HepG2 (cell line): ENCODE measurements around the gene CRLF1. TPM values are rescaled to one million over a fixed set of nuclear protein-coding genes. Genes with fewer than 3 reads are reported as not detected.

Experiments used
- ADNP ChIP-seq: sonication (generic); formaldehyde crosslinking; IDR thresholded peaks from 2 replicates; pipeline ENCODE4 v1.4.0; 2020; ENCODE audit warnings: missing genetic modification reagents
- FOXO1 ChIP-seq: sonication (generic); formaldehyde crosslinking; IDR thresholded peaks from 2 replicates; pipeline ENCODE4 v1.4.0; 2020; ENCODE audit warnings: missing genetic modification reagents
- HNRNPH1 ChIP-seq: fragments of 200-400 bp; formaldehyde crosslinking; optimal IDR thresholded peaks from 2 replicates; pipeline ENCODE3; 2017; ENCODE audit warnings: mild to moderate bottlenecking, low read depth, low read length
- HOXA5 ChIP-seq: sonication (generic); formaldehyde crosslinking; IDR thresholded peaks from 2 replicates; pipeline ENCODE4 v1.4.0; 2020; ENCODE audit warnings: missing genetic modification reagents
- ISX ChIP-seq: sonication (generic); formaldehyde crosslinking; conservative IDR thresholded peaks from 2 replicates; pipeline ENCODE4 v1.5.0; 2020; ENCODE audit warnings: missing genetic modification reagents
- JUN ChIP-seq: sonication (generic); formaldehyde crosslinking; IDR thresholded peaks from 2 replicates; pipeline ENCODE4 v1.4.0; 2020; ENCODE audit warnings: mild to moderate bottlenecking, missing genetic modification reagents
- KLF9 ChIP-seq: IDR thresholded peaks from 2 replicates; pipeline ENCODE4 v1.6.1; 2016; ENCODE audit warnings: low read depth
- NCOA5 ChIP-seq: sonication (generic); formaldehyde crosslinking; IDR thresholded peaks from 2 replicates; pipeline ENCODE4 v1.4.0; 2020; ENCODE audit warnings: missing genetic modification reagents
- SETDB1 ChIP-seq: sonication (generic); formaldehyde crosslinking; IDR thresholded peaks from 2 replicates; pipeline ENCODE4 v1.5.1; 2020; ENCODE audit warnings: missing genetic modification reagents, mild to moderate bottlenecking, borderline replicate concordance
- SMAD1 ChIP-seq: sonication (generic); formaldehyde crosslinking; IDR thresholded peaks from 2 replicates; pipeline ENCODE4 v1.4.0; 2020; ENCODE audit warnings: missing genetic modification reagents, low read depth, mild to moderate bottlenecking, borderline replicate concordance
- SMAD9 ChIP-seq: sonication (generic); formaldehyde crosslinking; IDR thresholded peaks from 2 replicates; pipeline ENCODE4 v1.5.1; 2020; ENCODE audit warnings: mild to moderate bottlenecking, missing genetic modification reagents
- SP140L ChIP-seq: sonication (generic); formaldehyde crosslinking; IDR thresholded peaks from 2 replicates; pipeline ENCODE4 v1.4.0; 2020; ENCODE audit warnings: missing genetic modification reagents, borderline replicate concordance
- ZBTB38 ChIP-seq: sonication (generic); formaldehyde crosslinking; IDR thresholded peaks from 2 replicates; pipeline ENCODE4 v1.5.1; 2020; ENCODE audit warnings: mild to moderate bottlenecking, missing genetic modification reagents
- ZBTB7A ChIP-seq: sonication (generic); formaldehyde crosslinking; IDR thresholded peaks from 2 replicates; pipeline ENCODE4 v1.8.0; 2022; ENCODE audit warnings: mild to moderate bottlenecking, missing genetic modification reagents
- ZNF292 ChIP-seq: sonication (generic); formaldehyde crosslinking; IDR thresholded peaks from 2 replicates; pipeline ENCODE4 v1.8.1; 2022; ENCODE audit warnings: mild to moderate bottlenecking, low read depth, missing genetic modification reagents, borderline replicate concordance
- ZNF841 ChIP-seq: sonication (generic); formaldehyde crosslinking; IDR thresholded peaks from 2 replicates; pipeline ENCODE4 v1.8.1; 2023; ENCODE audit warnings: missing genetic modification reagents, borderline replicate concordance
- ZSCAN25 ChIP-seq: sonication (generic); formaldehyde crosslinking; IDR thresholded peaks from 2 replicates; pipeline ENCODE4 v1.8.0; 2022; ENCODE audit warnings: mild to moderate bottlenecking, missing genetic modification reagents
- polyA plus RNA-seq, 8 experiments: library from polyadenylated mRNA; depleted of rRNA in 3 of 8; stranded (reverse) in 7 of 8; unstranded in 1 of 8; fragments of >200 nt; fragmentation: Illumina TruSeq in 4 of 8; extraction: Trizol in 4 of 8; gene quantifications; 2 replicates each; pipeline versions ENCODE4 v1.2.1 to v1.2.3, GENCODE V29; 2011 to 2016; ENCODE audit warnings: low read depth in 4 of 8, missing spikeins in 1 of 8, mixed read lengths in 1 of 8; ENCODE audit not compliant: insufficient read depth in 1 of 8
- total RNA-seq, 5 experiments: library from RNA; depleted of rRNA; stranded (reverse); fragments of >200 nt; fragmentation: Illumina TruSeq; extraction: Trizol; gene quantifications; 2 replicates each; pipeline ENCODE4 v1.2.3, GENCODE V29; 2016; ENCODE audit warnings: low read depth in 1 of 5
- TF ChIP-seq, protein P1 (sequence below): sonication (generic); formaldehyde crosslinking; IDR thresholded peaks from 2 replicates; pipeline ENCODE4 v1.4.0; 2020; ENCODE audit warnings: missing genetic modification reagents
- TF ChIP-seq, protein P2 (sequence below): IDR thresholded peaks from 2 replicates; pipeline ENCODE4 v1.6.1; 2016
- TF ChIP-seq, protein P3 (sequence below): sonication (generic); formaldehyde crosslinking; IDR thresholded peaks from 2 replicates; pipeline ENCODE4 v1.4.0; 2020; ENCODE audit warnings: missing genetic modification reagents, borderline replicate concordance
- TF ChIP-seq, protein P4 (sequence below): sonication (generic); formaldehyde crosslinking; IDR thresholded peaks from 2 replicates; pipeline ENCODE4 v1.8.0; 2022; ENCODE audit warnings: mild to moderate bottlenecking, missing genetic modification reagents

The CRLF1 gene
- total and polyA plus RNA-seq, 2 of the 13 experiments (the other 11 are each of a cell fraction or from before 2014, with no cell fraction given): 217 to 296 TPM

DNA sequence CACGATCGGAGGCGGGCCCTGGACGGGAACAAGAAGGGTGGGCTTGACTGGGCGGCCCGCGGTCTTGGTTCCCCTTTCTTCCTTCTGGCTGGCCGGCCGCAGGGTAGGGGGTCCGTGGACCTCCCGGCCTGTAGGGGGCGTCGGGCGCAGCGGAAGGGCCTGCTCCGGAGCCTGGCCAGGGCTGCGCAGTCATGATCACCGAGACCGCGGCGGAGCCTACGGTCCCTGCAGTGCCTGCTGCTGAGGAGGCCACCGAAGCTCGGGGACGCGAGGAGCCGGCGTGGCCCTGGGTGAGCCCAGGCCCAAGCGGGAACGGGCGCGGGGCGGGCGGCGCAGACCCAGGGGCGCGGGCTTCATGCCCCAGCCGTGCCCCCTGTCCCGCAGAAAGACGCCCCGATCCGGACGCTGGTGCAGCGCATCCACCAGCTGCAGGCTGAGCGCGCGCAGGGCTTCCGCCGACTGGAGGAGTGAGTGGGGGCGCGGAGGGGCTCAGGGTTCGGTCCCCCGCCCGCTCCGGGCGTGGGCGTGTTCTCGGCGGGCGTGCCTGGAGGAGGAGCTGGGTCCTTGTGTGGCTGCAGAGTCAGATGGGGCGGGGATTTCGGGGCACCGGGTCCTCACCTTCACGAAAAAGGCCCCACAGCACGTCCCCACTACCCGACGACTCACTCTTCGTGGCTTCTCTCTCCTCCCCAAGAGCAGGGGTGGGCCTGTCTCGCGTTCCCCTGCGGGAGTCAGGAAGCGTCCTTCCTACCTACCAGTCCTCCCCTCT lies 17.8 kb downstream of the CRLF1 start, which contains the start of gene REX1BD (continued):
- TF ChIP-seq HOXA5 (CRISPR knock-in tag) (0 out of 2 replicates have a peak, but pooled peaks have one; percentile 43), NCOA5 (no peak), SETDB1 (CRISPR knock-in tag) (no peak), ZBTB7A (CRISPR knock-in tag) (peak; percentile 91), ZNF841 (CRISPR knock-in tag) (no peak), ISX (CRISPR knock-in tag) (no peak), HNRNPH1 (no peak), ZBTB38 (CRISPR knock-in tag) (no peak; the same call in 1 of the 2 replicates), SMAD1 (0 out of 2 replicates have a peak, but pooled peaks have one; percentile 78), JUN (CRISPR knock-in tag) (0 out of 2 replicates have a peak, but pooled peaks have one; percentile 41), KLF9 (CRISPR knock-in tag) (no peak), SP140L (CRISPR knock-in tag) (peak; percentile 71; the same call in 1 of the 2 replicates), SMAD9 (CRISPR knock-in tag) (no peak), ZNF292 (CRISPR knock-in tag) (no peak), FOXO1 (CRISPR knock-in tag) (peak; percentile 84), ADNP (CRISPR knock-in tag) (no peak), ZSCAN25 (CRISPR knock-in tag) (no peak)
- TF ChIP-seq, protein P1, sequence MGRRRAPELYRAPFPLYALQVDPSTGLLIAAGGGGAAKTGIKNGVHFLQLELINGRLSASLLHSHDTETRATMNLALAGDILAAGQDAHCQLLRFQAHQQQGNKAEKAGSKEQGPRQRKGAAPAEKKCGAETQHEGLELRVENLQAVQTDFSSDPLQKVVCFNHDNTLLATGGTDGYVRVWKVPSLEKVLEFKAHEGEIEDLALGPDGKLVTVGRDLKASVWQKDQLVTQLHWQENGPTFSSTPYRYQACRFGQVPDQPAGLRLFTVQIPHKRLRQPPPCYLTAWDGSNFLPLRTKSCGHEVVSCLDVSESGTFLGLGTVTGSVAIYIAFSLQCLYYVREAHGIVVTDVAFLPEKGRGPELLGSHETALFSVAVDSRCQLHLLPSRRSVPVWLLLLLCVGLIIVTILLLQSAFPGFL (CRISPR knock-in tag): no peak
- TF ChIP-seq, protein P2, sequence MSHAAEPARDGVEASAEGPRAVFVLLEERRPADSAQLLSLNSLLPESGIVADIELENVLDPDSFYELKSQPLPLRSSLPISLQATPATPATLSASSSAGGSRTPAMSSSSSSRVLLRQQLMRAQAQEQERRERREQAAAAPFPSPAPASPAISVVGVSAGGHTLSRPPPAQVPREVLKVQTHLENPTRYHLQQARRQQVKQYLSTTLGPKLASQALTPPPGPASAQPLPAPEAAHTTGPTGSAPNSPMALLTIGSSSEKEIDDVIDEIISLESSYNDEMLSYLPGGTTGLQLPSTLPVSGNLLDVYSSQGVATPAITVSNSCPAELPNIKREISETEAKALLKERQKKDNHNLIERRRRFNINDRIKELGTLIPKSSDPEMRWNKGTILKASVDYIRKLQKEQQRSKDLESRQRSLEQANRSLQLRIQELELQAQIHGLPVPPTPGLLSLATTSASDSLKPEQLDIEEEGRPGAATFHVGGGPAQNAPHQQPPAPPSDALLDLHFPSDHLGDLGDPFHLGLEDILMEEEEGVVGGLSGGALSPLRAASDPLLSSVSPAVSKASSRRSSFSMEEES (CRISPR knock-in tag): no peak
- TF ChIP-seq, protein P3, sequence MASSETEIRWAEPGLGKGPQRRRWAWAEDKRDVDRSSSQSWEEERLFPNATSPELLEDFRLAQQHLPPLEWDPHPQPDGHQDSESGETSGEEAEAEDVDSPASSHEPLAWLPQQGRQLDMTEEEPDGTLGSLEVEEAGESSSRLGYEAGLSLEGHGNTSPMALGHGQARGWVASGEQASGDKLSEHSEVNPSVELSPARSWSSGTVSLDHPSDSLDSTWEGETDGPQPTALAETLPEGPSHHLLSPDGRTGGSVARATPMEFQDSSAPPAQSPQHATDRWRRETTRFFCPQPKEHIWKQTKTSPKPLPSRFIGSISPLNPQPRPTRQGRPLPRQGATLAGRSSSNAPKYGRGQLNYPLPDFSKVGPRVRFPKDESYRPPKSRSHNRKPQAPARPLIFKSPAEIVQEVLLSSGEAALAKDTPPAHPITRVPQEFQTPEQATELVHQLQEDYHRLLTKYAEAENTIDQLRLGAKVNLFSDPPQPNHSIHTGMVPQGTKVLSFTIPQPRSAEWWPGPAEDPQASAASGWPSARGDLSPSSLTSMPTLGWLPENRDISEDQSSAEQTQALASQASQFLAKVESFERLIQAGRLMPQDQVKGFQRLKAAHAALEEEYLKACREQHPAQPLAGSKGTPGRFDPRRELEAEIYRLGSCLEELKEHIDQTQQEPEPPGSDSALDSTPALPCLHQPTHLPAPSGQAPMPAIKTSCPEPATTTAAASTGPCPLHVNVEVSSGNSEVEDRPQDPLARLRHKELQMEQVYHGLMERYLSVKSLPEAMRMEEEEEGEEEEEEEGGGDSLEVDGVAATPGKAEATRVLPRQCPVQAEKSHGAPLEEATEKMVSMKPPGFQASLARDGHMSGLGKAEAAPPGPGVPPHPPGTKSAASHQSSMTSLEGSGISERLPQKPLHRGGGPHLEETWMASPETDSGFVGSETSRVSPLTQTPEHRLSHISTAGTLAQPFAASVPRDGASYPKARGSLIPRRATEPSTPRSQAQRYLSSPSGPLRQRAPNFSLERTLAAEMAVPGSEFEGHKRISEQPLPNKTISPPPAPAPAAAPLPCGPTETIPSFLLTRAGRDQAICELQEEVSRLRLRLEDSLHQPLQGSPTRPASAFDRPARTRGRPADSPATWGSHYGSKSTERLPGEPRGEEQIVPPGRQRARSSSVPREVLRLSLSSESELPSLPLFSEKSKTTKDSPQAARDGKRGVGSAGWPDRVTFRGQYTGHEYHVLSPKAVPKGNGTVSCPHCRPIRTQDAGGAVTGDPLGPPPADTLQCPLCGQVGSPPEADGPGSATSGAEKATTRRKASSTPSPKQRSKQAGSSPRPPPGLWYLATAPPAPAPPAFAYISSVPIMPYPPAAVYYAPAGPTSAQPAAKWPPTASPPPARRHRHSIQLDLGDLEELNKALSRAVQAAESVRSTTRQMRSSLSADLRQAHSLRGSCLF (CRISPR knock-in tag): no peak
- TF ChIP-seq, protein P4, sequence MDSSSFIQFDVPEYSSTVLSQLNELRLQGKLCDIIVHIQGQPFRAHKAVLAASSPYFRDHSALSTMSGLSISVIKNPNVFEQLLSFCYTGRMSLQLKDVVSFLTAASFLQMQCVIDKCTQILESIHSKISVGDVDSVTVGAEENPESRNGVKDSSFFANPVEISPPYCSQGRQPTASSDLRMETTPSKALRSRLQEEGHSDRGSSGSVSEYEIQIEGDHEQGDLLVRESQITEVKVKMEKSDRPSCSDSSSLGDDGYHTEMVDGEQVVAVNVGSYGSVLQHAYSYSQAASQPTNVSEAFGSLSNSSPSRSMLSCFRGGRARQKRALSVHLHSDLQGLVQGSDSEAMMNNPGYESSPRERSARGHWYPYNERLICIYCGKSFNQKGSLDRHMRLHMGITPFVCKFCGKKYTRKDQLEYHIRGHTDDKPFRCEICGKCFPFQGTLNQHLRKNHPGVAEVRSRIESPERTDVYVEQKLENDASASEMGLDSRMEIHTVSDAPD (CRISPR knock-in tag): no peak
